H9 (cell line): ENCODE measurements around the gene DACT3. TPM values are rescaled to one million over a fixed set of nuclear protein-coding genes. Genes with fewer than 3 reads are reported as not detected.

Experiments
- DNase-seq: peaks from one replicate; pipeline ENCODE4 v3.0.0-alpha.2; 2017
- H2AFZ ChIP-seq: one replicate; pipeline ENCODE4 v1.6.1; 2013; ENCODE audit warnings: mild to moderate bottlenecking, low read length, control low read depth, moderate library complexity
- H2AK5ac ChIP-seq: 2 replicates; pipeline ENCODE4 v1.6.1; 2013; ENCODE audit warnings: low read length, control low read depth, mixed read lengths; ENCODE audit not compliant: insufficient read length
- H2BK120ac ChIP-seq: one replicate; pipeline ENCODE4 v1.6.1; 2013; ENCODE audit warnings: low read depth, mild to moderate bottlenecking, low read length, control low read depth, inconsistent platforms; ENCODE audit not compliant: poor library complexity, severe bottlenecking
- H2BK12ac ChIP-seq: 2 replicates; pipeline ENCODE4 v1.6.1; 2013; ENCODE audit warnings: low read length, control low read depth, mixed read lengths, low read depth; ENCODE audit not compliant: insufficient read length
- H2BK15ac ChIP-seq: 2 replicates; pipeline ENCODE4 v1.6.1; 2013; ENCODE audit warnings: low read depth, low read length, control low read depth
- H2BK20ac ChIP-seq: one replicate; pipeline ENCODE4 v1.6.1; 2013; ENCODE audit warnings: low read depth, mild to moderate bottlenecking, low read length, control low read depth, inconsistent platforms; ENCODE audit not compliant: poor library complexity, severe bottlenecking
- H2BK5ac ChIP-seq: 2 replicates; pipeline ENCODE4 v1.6.1; 2013; ENCODE audit warnings: low read length, control low read depth, mixed read lengths; ENCODE audit not compliant: insufficient read length
- H3K14ac ChIP-seq: 2 replicates; pipeline ENCODE4 v1.6.1; 2013; ENCODE audit warnings: low read length, control low read depth; ENCODE audit not compliant: insufficient read depth
- H3K18ac ChIP-seq: 2 replicates; pipeline ENCODE4 v1.6.1; 2013; ENCODE audit warnings: low read depth, mild to moderate bottlenecking, mixed read lengths, low read length, control low read depth; ENCODE audit not compliant: insufficient read length
- H3K23ac ChIP-seq: 2 replicates; pipeline ENCODE4 v1.6.1; 2013; ENCODE audit warnings: low read length, control low read depth, mixed read lengths, low read depth; ENCODE audit not compliant: insufficient read length
- H3K23me2 ChIP-seq: 2 replicates; pipeline ENCODE4 v1.6.1; 2013; ENCODE audit warnings: low read depth, mild to moderate bottlenecking, mixed read lengths, low read length, control low read depth; ENCODE audit not compliant: insufficient read length, poor library complexity, severe bottlenecking
- H3K27ac ChIP-seq: 2 replicates; pipeline ENCODE4 v1.5.1; 2013; ENCODE audit warnings: low read length, control low read depth, mixed read lengths, low read depth; ENCODE audit not compliant: insufficient read length
- H3K27me3 ChIP-seq: 2 replicates; pipeline ENCODE4 v1.6.1; 2013; ENCODE audit warnings: low read length, control low read depth, inconsistent platforms; ENCODE audit not compliant: insufficient read depth
- H3K4ac ChIP-seq: 2 replicates; pipeline ENCODE4 v1.6.1; 2013; ENCODE audit warnings: low read depth, mild to moderate bottlenecking, control low read depth, inconsistent platforms, low read length, moderate library complexity
- H3K4me1 ChIP-seq: 2 replicates; pipeline ENCODE4 v1.6.1; 2013; ENCODE audit warnings: low read length, control low read depth, inconsistent platforms; ENCODE audit not compliant: insufficient read depth
- H3K4me2 ChIP-seq: 2 replicates; pipeline ENCODE4 v1.6.1; 2013; ENCODE audit warnings: low read length, control low read depth, mixed read lengths; ENCODE audit not compliant: insufficient read length, insufficient read depth
- H3K56ac ChIP-seq: 2 replicates; pipeline ENCODE4 v1.6.1; 2013; ENCODE audit warnings: low read depth, mild to moderate bottlenecking, mixed read lengths, low read length, control low read depth; ENCODE audit not compliant: insufficient read length
- H3K79me1 ChIP-seq: 2 replicates; pipeline ENCODE4 v1.6.1; 2013; ENCODE audit warnings: low read depth, mild to moderate bottlenecking, moderate library complexity, low read length, control low read depth, inconsistent platforms; ENCODE audit not compliant: insufficient read depth, poor library complexity, severe bottlenecking
- H3K79me2 ChIP-seq: 2 replicates; pipeline ENCODE4 v1.6.1; 2013; ENCODE audit warnings: low read length, control low read depth, inconsistent platforms; ENCODE audit not compliant: insufficient read depth
- H3K9ac ChIP-seq: 2 replicates; pipeline ENCODE4 v1.6.1; 2013; ENCODE audit warnings: low read length, control low read depth, mixed read lengths; ENCODE audit not compliant: insufficient read length; ENCODE audit errors: extremely low read depth
- H3K9me3 ChIP-seq: one replicate; pipeline ENCODE4 v1.6.1; 2013; ENCODE audit warnings: low read depth, low read length, inconsistent platforms; ENCODE audit not compliant: control insufficient read depth
- H3T11ph ChIP-seq: one replicate; pipeline ENCODE4 v1.6.1; 2013; ENCODE audit warnings: mild to moderate bottlenecking, low read length, control low read depth, inconsistent platforms
- H4K20me1 ChIP-seq: one replicate; pipeline ENCODE4 v1.6.1; 2013; ENCODE audit not compliant: control insufficient read depth, insufficient read length, insufficient read depth
- H4K5ac ChIP-seq: 2 replicates; pipeline ENCODE4 v1.6.1; 2013; ENCODE audit warnings: low read depth, mild to moderate bottlenecking, mixed read lengths, low read length, control low read depth; ENCODE audit not compliant: insufficient read length
- H4K8ac ChIP-seq: replicated peaks from 2 replicates; pipeline ENCODE4 v1.6.1; 2013; ENCODE audit warnings: low read length, control low read depth, mixed read lengths, low read depth; ENCODE audit not compliant: insufficient read length
- H4K91ac ChIP-seq: 2 replicates; pipeline ENCODE4 v1.6.1; 2013; ENCODE audit warnings: low read depth, mild to moderate bottlenecking, moderate library complexity, mixed read lengths, low read length, control low read depth; ENCODE audit not compliant: insufficient read length
- H3K27ac Mint-ChIP-seq, 3 experiments: 2 replicates in 2 of 3; 3 replicates in 1 of 3; pipeline ENCODE4 v1.8.0; 2020 to 2021; ENCODE audit warnings: mixed read lengths in 3 of 3, mild to moderate bottlenecking in 1 of 3, moderate library complexity in 1 of 3
- H3K27me3 Mint-ChIP-seq: 2 replicates; pipeline ENCODE4 v1.8.0; 2021; ENCODE audit warnings: low read depth, mild to moderate bottlenecking, moderate library complexity, mixed read lengths
- H3K36me3 Mint-ChIP-seq, 3 experiments: 2 replicates in 2 of 3; 3 replicates in 1 of 3; pipeline ENCODE4 v1.8.0; 2020 to 2021; ENCODE audit warnings: low read depth in 3 of 3, mixed read lengths in 3 of 3; ENCODE audit not compliant: insufficient read depth in 1 of 3
- H3K4me1 Mint-ChIP-seq, 2 experiments: 2 replicates each; pipeline ENCODE4 v1.8.0; 2020; ENCODE audit warnings: mixed read lengths in 2 of 2
- H3K4me3 Mint-ChIP-seq, 2 experiments: 2 replicates in 1 of 2; 3 replicates in 1 of 2; pipeline ENCODE4 v1.8.0; 2020 to 2021; ENCODE audit warnings: mild to moderate bottlenecking in 2 of 2, mixed read lengths in 2 of 2, moderate library complexity in 1 of 2
- H3K9me3 Mint-ChIP-seq, 2 experiments: 2 replicates in 1 of 2; 3 replicates in 1 of 2; pipeline ENCODE4 v1.8.0; 2020; ENCODE audit warnings: mild to moderate bottlenecking in 2 of 2, mixed read lengths in 2 of 2, moderate library complexity in 1 of 2
- CTCF ChIP-seq: fragments of 200-600 bp; sonication (generic); conservative IDR thresholded peaks from 3 replicates; pipeline ENCODE4 v1.8.0; 2021; ENCODE audit warnings: antibody characterized with exemption, mild to moderate bottlenecking
- WGBS: extraction: QIAGEN DNeasy Blood & Tissue Kit; methylation state at CpG from one replicate; pipeline ENCODE4 v1.1.7; 2013; ENCODE audit warnings: missing lambda C conversion rate, low lambda C conversion rate, mixed read lengths; ENCODE audit not compliant: insufficient read length; ENCODE audit errors: extremely low coverage; 5-methylcytosine and 5-hydroxymethylcytosine counted together
- total RNA-seq: library from RNA; stranded (reverse); gene quantifications from 2 replicates; pipeline ENCODE4 v1.2.1, GENCODE V29; 2021

The DACT3 gene
- total RNA-seq, 1 experiment from 2014 or later, result 0.87 TPM

- Histone ChIP-seq H3T11ph (no peak overlapping the region), H2AK5ac (no peak overlapping the region), H3K23me2 (peaks cover 1% of the 10 kb centered on the region), H4K91ac (no peak overlapping the region), H3K23ac (no peak overlapping the region), H3K4me1 (no peaks in the 10 kb centered on the region), H3K27ac (no peak overlapping the region), H2BK5ac (no peak overlapping the region), H2BK120ac (no peak overlapping the region), H3K79me1 (no peaks in the 10 kb centered on the region), H2BK20ac (no peak overlapping the region), H3K79me2 (no peaks in the 10 kb centered on the region), H2BK12ac (no peak overlapping the region), H2AFZ (no peak overlapping the region), H3K4ac (no peak overlapping the region), H3K18ac (no peak overlapping the region), H3K56ac (no peak overlapping the region), H3K14ac (no peak overlapping the region), H3K4me2 (no peak overlapping the region), H3K9me3 (no peaks in the 10 kb centered on the region), H3K9ac (no peak overlapping the region), H4K20me1 (no peaks in the 10 kb centered on the region), H2BK15ac (no peak overlapping the region), H4K5ac (no peak overlapping the region), H3K27me3 (peaks cover 22% of the 10 kb centered on the region), H4K8ac (no peak overlapping the region)
- WGBS, result no CpG with 5 or more reads among the region's 3 CpGs
- H3K9me3 Mint-ChIP-seq, result peaks cover 2 to 6% of the 10 kb centered on the region in 2 experiments; a peak in 3 of 5 replicates
- TF ChIP-seq CTCF, result no peak
- H3K27me3 Mint-ChIP-seq, result peaks cover 85% of the 10 kb centered on the region
- peaks cover 0 to 3% (median 0%) of the 10 kb centered on the region in 3 experiments; a peak in 3 of 7 replicates for H3K36me3 Mint-ChIP-seq
- H3K4me3 Mint-ChIP-seq, result peak overlapping the region in 1 of 2 experiments; percentile 22; a peak in 1 of 5 replicates
- no peak overlapping the region for H3K27ac Mint-ChIP-seq
- H3K4me1 Mint-ChIP-seq, result peaks cover 4 to 18% of the 10 kb centered on the region in 2 experiments; a peak in 3 of 4 replicates
- DNase-seq, result no peak
Measured at GRCh38 chr19:46644720-46645119, 16.3 kb downstream of the DACT3 start.
